ENCODE data around the gene GATC.

GRCh38 chr12:120474616-120474960 is 28.3 kb downstream of the GATC start:
- TF ChIP-seq, protein P1, sequence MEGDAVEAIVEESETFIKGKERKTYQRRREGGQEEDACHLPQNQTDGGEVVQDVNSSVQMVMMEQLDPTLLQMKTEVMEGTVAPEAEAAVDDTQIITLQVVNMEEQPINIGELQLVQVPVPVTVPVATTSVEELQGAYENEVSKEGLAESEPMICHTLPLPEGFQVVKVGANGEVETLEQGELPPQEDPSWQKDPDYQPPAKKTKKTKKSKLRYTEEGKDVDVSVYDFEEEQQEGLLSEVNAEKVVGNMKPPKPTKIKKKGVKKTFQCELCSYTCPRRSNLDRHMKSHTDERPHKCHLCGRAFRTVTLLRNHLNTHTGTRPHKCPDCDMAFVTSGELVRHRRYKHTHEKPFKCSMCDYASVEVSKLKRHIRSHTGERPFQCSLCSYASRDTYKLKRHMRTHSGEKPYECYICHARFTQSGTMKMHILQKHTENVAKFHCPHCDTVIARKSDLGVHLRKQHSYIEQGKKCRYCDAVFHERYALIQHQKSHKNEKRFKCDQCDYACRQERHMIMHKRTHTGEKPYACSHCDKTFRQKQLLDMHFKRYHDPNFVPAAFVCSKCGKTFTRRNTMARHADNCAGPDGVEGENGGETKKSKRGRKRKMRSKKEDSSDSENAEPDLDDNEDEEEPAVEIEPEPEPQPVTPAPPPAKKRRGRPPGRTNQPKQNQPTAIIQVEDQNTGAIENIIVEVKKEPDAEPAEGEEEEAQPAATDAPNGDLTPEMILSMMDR (IDR thresholded peaks at IDR 0.05) = no peak
- peak in 1 of 2 donors; percentile 78 for TF ChIP-seq POLR2AphosphoS5 (IDR thresholded peaks at IDR 0.05; ENCODE audit: insufficient read depth in 1 of 2, low read depth in 1 of 2)
